Duodenal mucosa (tissue), 2 donors: ENCODE measurements around the gene NUMA1.

Source experiments
- H3K27ac ChIP-seq: one replicate; pipeline ENCODE4 v1.7.0; 2013; ENCODE audit warnings: low read depth, low read length
- H3K27me3 ChIP-seq, 2 donors: one replicate each; pipeline ENCODE4 v1.7.0; 2013; ENCODE audit warnings: low read length in 2 of 2, control low read depth in 1 of 2; ENCODE audit not compliant: insufficient read depth in 2 of 2, control insufficient read depth in 1 of 2
- H3K36me3 ChIP-seq, 2 donors: one replicate each; pipeline ENCODE4 v1.7.0; 2013; ENCODE audit warnings: low read length in 2 of 2, control low read depth in 1 of 2; ENCODE audit not compliant: insufficient read depth in 2 of 2, control insufficient read depth in 1 of 2
- H3K4me1 ChIP-seq, 2 donors: one replicate each; pipeline ENCODE4 v1.7.0; 2013; ENCODE audit warnings: low read length in 2 of 2, control low read depth in 1 of 2; ENCODE audit not compliant: insufficient read depth in 2 of 2, control insufficient read depth in 1 of 2
- H3K4me3 ChIP-seq, 2 donors: one replicate each; pipeline ENCODE4 v1.7.0; 2013; ENCODE audit warnings: low read length in 2 of 2, low read depth in 1 of 2
- H3K9ac ChIP-seq, 2 donors: one replicate each; pipeline ENCODE4 v1.7.0; 2013; ENCODE audit warnings: low read length in 2 of 2, low read depth in 1 of 2
- H3K9me3 ChIP-seq, 2 donors: one replicate each; pipeline ENCODE4 v1.7.0; 2013; ENCODE audit warnings: low read length in 2 of 2, control low read depth in 1 of 2; ENCODE audit not compliant: control insufficient read depth in 1 of 2

The NUMA1 gene

GRCh38 chr11:72102631-72102945 is 22.2 kb upstream of the NUMA1 start:
- peaks cover 35 to 40% of the 10 kb centered on the region in 2 donors for H3K4me1 ChIP-seq
- no peaks in the 10 kb centered on the region for H3K9me3 ChIP-seq
- H3K4me3 ChIP-seq: peak overlapping the region; percentile 91 to 93
- peak overlapping the region; percentile 91 to 99 for H3K9ac ChIP-seq
- peaks cover 19 to 40% of the 10 kb centered on the region in 2 donors for H3K36me3 ChIP-seq
- H3K27me3 ChIP-seq: no peaks in the 10 kb centered on the region
- H3K27ac ChIP-seq: peak overlapping the region; percentile 91

DNA sequence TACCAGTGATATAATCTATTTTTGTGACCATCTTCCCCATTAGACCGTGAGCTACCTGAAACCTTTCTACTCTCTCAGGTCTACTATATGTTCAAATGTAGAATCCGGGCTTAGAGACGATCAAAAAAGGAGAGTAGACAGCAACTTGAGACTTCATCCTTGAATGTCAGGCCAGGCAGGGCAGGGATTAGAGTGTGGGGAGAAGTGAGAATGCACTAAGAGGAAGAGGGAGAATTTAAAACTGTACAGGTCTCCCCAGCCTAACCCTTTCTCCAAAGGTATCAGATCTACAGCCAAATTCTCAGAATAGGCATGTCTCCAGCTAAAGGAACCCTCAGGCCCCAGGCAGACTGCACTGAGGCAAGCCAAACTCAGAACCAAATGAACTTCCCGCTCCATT is 21.8 kb upstream of the NUMA1 start:
- peaks cover 23 to 40% of the 10 kb centered on the region in 2 donors for H3K36me3 ChIP-seq
- peaks cover 35 to 40% of the 10 kb centered on the region in 2 donors for H3K4me1 ChIP-seq
- no peaks in the 10 kb centered on the region for H3K9me3 ChIP-seq
- no peaks in the 10 kb centered on the region for H3K27me3 ChIP-seq
- H3K27ac ChIP-seq: no peak overlapping the region
- peak overlapping the region; percentile 91 to 93 for H3K4me3 ChIP-seq
- H3K9ac ChIP-seq: peak overlapping the region; percentile 91 to 99

DNA sequence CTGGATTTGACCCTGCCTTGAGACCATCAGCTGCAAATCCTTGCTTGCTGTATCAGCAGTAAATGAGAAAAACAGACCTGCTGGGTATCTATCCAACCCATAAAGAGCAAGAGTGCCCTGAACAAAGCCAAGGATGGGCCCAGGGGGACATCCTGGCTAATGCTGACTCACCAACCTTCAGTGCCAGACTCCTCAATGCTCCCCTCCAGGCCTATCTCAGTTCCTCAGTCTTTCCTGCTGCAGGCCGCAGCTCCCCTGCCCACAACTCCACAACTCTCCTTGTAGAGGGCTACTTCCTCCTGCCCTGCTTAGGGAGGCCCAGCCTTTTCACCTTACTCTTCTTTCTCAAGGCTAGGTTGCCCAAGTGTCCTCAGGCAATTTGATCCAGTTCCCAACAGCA is 20.1 kb upstream of the NUMA1 start:
- H3K27ac ChIP-seq: no peak overlapping the region

GRCh38 chr11:72100009-72100408 is 19.7 kb upstream of the NUMA1 start:
- Histone ChIP-seq H3K9me3 (no peaks in the 10 kb centered on the region), H3K4me3 (no peak overlapping the region), H3K27ac (no peak overlapping the region), H3K9ac (no peak overlapping the region), H3K27me3 (no peaks in the 10 kb centered on the region), H3K4me1 (peaks cover 35 to 40% of the 10 kb centered on the region in 2 donors), H3K36me3 (peaks cover 30 to 54% of the 10 kb centered on the region in 2 donors)

More for the DNA sequence above, 20.1 kb upstream of the NUMA1 start:
- Histone ChIP-seq H3K4me1 (peaks cover 35 to 40% of the 10 kb centered on the region in 2 donors), H3K9ac (no peak overlapping the region), H3K4me3 (no peak overlapping the region), H3K36me3 (peaks cover 26 to 50% of the 10 kb centered on the region in 2 donors), H3K9me3 (no peaks in the 10 kb centered on the region), H3K27me3 (no peaks in the 10 kb centered on the region)

GRCh38 chr11:72098741-72099140 is 18.4 kb upstream of the NUMA1 start:
- H3K36me3 ChIP-seq: peaks cover 32 to 63% of the 10 kb centered on the region in 2 donors
- no peak overlapping the region for H3K9ac ChIP-seq
- no peak overlapping the region for H3K27ac ChIP-seq

DNA sequence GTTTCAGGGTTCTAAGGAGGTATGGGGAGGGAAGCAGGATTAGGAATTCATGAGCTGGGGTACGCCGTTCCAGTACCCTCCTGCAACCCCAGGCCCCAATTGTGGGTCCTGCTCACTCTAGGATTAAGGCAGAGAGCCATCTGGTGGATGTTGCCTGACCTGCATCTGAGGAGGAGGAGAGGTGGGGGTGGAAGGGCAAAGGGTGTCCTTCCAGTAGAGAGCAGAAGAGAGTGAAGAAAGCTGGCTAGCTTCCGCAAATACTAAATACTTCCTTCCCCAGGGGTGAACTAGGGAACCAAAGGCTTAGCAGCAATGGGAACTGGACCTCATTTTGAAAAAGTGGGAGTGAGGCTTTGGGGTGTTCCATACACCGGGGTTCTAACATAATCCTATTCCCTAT is 10.9 kb upstream of the NUMA1 start:
- Histone ChIP-seq H3K9ac (peak overlapping the region in 1 of 2 donors; percentile 22), H3K4me3 (no peak overlapping the region), H3K27me3 (no peaks in the 10 kb centered on the region), H3K9me3 (no peaks in the 10 kb centered on the region), H3K27ac (no peak overlapping the region), H3K4me1 (peaks cover 4 to 19% of the 10 kb centered on the region in 2 donors), H3K36me3 (peaks cover 19 to 34% of the 10 kb centered on the region in 2 donors)

More at GRCh38 chr11:72098741-72099140, 18.4 kb upstream of the NUMA1 start:
- no peak overlapping the region for H3K4me3 ChIP-seq
- H3K4me1 ChIP-seq: peaks cover 33 to 36% of the 10 kb centered on the region in 2 donors
- H3K9me3 ChIP-seq: no peaks in the 10 kb centered on the region
- no peaks in the 10 kb centered on the region for H3K27me3 ChIP-seq

- Histone ChIP-seq H3K9ac (no peak overlapping the region), H3K36me3 (peaks cover 9 to 19% of the 10 kb centered on the region in 2 donors), H3K4me1 (peaks cover 4 to 19% of the 10 kb centered on the region in 2 donors), H3K9me3 (no peaks in the 10 kb centered on the region), H3K4me3 (no peak overlapping the region), H3K27ac (no peak overlapping the region), H3K27me3 (no peaks in the 10 kb centered on the region)
These were observed 7.9 kb upstream of the NUMA1 start for GRCh38 chr11:72088076-72088808.

- H3K27ac ChIP-seq: no peak overlapping the region
- H3K27me3 ChIP-seq: no peaks in the 10 kb centered on the region
- H3K36me3 ChIP-seq: peaks cover 8 to 18% of the 10 kb centered on the region in 2 donors
- no peaks in the 10 kb centered on the region for H3K9me3 ChIP-seq
- H3K4me1 ChIP-seq: peaks cover 7 to 10% of the 10 kb centered on the region in 2 donors
- no peak overlapping the region for H3K9ac ChIP-seq
- no peak overlapping the region for H3K4me3 ChIP-seq
These were observed 5.4 kb upstream of the NUMA1 start for GRCh38 chr11:72085621-72086351.

- no peaks in the 10 kb centered on the region for H3K9me3 ChIP-seq
- peaks cover 8 to 13% of the 10 kb centered on the region in 2 donors for H3K36me3 ChIP-seq
- H3K9ac ChIP-seq: no peak overlapping the region
- no peak overlapping the region for H3K27ac ChIP-seq
- H3K27me3 ChIP-seq: no peaks in the 10 kb centered on the region
- H3K4me3 ChIP-seq: no peak overlapping the region
- peaks cover 2 to 7% of the 10 kb centered on the region in 2 donors for H3K4me1 ChIP-seq
These were observed 4.6 kb upstream of the NUMA1 start for GRCh38 chr11:72084965-72085364.

- H3K9me3 ChIP-seq: no peaks in the 10 kb centered on the region
- H3K27ac ChIP-seq: no peak overlapping the region
- no peak overlapping the region for H3K9ac ChIP-seq
- H3K4me1 ChIP-seq: peaks cover under 1 to 8% of the 10 kb centered on the region in 2 donors
- H3K36me3 ChIP-seq: peaks cover 7 to 8% of the 10 kb centered on the region in 2 donors
- H3K27me3 ChIP-seq: no peaks in the 10 kb centered on the region
- H3K4me3 ChIP-seq: no peak overlapping the region
These were observed 3.7 kb upstream of the NUMA1 start for GRCh38 chr11:72084076-72084475.
